Measurements from ENCODE around the gene MPIG6B.

The MPIG6B gene

DNA sequence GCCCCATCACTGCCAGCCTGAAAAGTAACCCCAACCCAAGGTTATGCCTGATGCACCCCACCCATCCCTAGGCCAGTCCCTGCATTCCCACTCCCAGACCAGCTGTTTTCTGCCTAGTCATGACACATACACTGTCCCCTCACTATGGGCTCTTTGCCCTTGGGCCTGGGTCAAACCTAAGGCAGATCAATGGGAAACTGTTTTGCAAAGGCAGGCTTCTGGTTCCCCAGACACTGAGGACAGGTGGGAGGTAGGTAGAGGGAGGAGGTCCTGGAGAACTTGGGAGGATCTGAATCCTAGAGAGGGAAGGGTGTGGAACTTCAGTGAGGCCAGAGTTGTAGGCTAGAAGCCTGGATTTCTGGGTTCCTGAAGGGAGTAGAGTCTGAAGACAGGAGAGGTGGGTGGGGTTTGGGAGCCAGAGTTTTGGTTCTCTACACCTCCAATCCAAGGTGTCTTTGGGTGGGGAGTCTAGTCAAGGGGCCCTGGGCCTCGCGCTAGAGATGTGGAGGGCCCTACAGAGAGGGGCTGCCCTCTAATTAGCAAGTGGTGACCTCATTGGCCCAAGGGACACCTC, 11.2 kb downstream of the MPIG6B start:
- H4K20me1 ChIP-seq (ENCODE audit: control insufficient read depth, insufficient read depth, low read depth, low read length), result peaks cover 10% of the 10 kb centered on the region; the same call in 1 of the 2 replicates
- peaks cover 40% of the 10 kb centered on the region for H3K79me2 ChIP-seq (ENCODE audit: control insufficient read depth, low read length)
- no peak for TF ChIP-seq EZH2phosphoT487 (IDR thresholded peaks at IDR 0.05; ENCODE audit: borderline replicate concordance, low read length)
- TF ChIP-seq, protein P1, sequence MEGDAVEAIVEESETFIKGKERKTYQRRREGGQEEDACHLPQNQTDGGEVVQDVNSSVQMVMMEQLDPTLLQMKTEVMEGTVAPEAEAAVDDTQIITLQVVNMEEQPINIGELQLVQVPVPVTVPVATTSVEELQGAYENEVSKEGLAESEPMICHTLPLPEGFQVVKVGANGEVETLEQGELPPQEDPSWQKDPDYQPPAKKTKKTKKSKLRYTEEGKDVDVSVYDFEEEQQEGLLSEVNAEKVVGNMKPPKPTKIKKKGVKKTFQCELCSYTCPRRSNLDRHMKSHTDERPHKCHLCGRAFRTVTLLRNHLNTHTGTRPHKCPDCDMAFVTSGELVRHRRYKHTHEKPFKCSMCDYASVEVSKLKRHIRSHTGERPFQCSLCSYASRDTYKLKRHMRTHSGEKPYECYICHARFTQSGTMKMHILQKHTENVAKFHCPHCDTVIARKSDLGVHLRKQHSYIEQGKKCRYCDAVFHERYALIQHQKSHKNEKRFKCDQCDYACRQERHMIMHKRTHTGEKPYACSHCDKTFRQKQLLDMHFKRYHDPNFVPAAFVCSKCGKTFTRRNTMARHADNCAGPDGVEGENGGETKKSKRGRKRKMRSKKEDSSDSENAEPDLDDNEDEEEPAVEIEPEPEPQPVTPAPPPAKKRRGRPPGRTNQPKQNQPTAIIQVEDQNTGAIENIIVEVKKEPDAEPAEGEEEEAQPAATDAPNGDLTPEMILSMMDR (IDR thresholded peaks at IDR 0.05; ENCODE audit: low read depth, low read length, poor library complexity, severe bottlenecking), result no peak
- peak overlapping the region; percentile 84 for H3K4me3 ChIP-seq (ENCODE audit: low read length)
- peaks cover 57% of the 10 kb centered on the region for H3K36me3 ChIP-seq (ENCODE audit: control insufficient read depth, low read length)
- peak overlapping the region; percentile 96 for H3K27ac ChIP-seq (ENCODE audit: low read depth, low read length)
- H3K9me3 ChIP-seq (ENCODE audit: control insufficient read depth, insufficient read depth, low read length), result no peaks in the 10 kb centered on the region
- H3K9me2 ChIP-seq (replicated peaks; ENCODE audit: control insufficient read depth, low read length), result no peaks in the 10 kb centered on the region
- peak overlapping the region; percentile 93 for H3K4me2 ChIP-seq (ENCODE audit: low read length)
- no peaks in the 10 kb centered on the region for H3K27me3 ChIP-seq (ENCODE audit: control insufficient read depth, low read length)
- H3F3A ChIP-seq (ENCODE audit: control insufficient read depth, insufficient read depth), result peaks cover 52% of the 10 kb centered on the region
- peaks cover 57% of the 10 kb centered on the region for H3K4me1 ChIP-seq (ENCODE audit: control insufficient read depth, low read length)

- Histone ChIP-seq H3F3A (ENCODE audit: control insufficient read depth, insufficient read depth) (peaks cover 53% of the 10 kb centered on the region), H4K20me1 (ENCODE audit: control insufficient read depth, insufficient read depth, low read depth, low read length) (peaks cover 8% of the 10 kb centered on the region; the same call in 1 of the 2 replicates), H3K9me3 (ENCODE audit: control insufficient read depth, insufficient read depth, low read length) (no peaks in the 10 kb centered on the region), H3K27me3 (ENCODE audit: control insufficient read depth, low read length) (no peaks in the 10 kb centered on the region), H3K36me3 (ENCODE audit: control insufficient read depth, low read length) (peaks cover 57% of the 10 kb centered on the region), H3K4me1 (ENCODE audit: control insufficient read depth, low read length) (peaks cover 54% of the 10 kb centered on the region), H3K4me3 (ENCODE audit: low read length) (peak overlapping the region; percentile 84), H3K79me2 (ENCODE audit: control insufficient read depth, low read length) (peaks cover 41% of the 10 kb centered on the region), H3K4me2 (ENCODE audit: low read length) (peak overlapping the region; percentile 93), H3K9me2 (replicated peaks; ENCODE audit: control insufficient read depth, low read length) (no peaks in the 10 kb centered on the region), H3K27ac (ENCODE audit: low read depth, low read length) (peak overlapping the region; percentile 96)
- TF ChIP-seq EZH2phosphoT487 (IDR thresholded peaks at IDR 0.05; ENCODE audit: borderline replicate concordance, low read length), result no peak
- TF ChIP-seq, protein P1 (IDR thresholded peaks at IDR 0.05; ENCODE audit: low read depth, low read length, poor library complexity, severe bottlenecking), result no peak
Observed at GRCh38 chr6:31734821-31735406, 11.7 kb downstream of the MPIG6B start.

DNA sequence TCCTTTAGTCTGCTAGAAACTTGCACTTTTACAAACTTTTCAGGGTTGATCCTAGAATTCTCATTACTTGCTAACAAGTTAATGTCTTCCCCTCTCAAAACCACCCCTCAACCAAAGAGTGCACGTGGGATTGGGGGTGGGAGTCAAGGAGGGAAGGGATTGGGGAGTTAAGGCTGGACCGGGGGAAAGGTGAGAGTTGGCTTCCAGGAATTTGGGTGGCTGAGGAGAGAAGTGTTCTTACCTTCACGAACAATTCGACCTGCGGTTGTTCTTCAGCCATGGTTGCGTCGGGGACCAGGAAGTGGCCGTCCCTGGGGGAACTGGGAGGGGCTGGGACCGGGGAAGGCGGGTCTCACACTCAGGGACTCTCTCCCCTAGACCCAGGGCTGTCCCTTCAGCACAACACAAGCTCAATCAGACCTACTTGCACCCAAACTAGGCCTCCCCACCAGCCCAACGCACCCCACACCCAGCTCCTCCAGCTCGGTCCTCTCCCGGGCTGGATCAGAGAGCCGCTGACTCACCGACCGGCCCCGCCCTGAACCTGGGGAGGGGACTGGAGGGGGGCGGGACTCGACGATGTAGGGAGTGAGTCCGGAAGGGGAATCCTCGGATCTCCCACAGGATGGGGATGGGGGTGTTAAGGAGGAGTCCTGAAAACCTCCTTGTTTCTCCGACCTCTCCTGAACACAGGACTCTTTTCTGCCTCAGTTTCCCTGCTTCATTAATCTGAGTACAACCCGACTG, 13.0 kb downstream of the MPIG6B start, which contains the start of gene CLIC1:
Gene CLIC1, minus strand, starts transcription at position 510 of the 747 bp plus-strand sequence. Its CDS starts 230 bp downstream, at position 280.
- Histone ChIP-seq H3K4me2 (ENCODE audit: low read length) (peak within 1 kb of the TSS; percentile 93), H3K27ac (ENCODE audit: low read depth, low read length) (peak within 1 kb of the TSS; percentile 96), H3K4me3 (ENCODE audit: low read length) (peak within 1 kb of the TSS; percentile 84), H3K27me3 (ENCODE audit: control insufficient read depth, low read length) (no peaks in the 10 kb centered on the region), H3K79me2 (ENCODE audit: control insufficient read depth, low read length) (peaks cover 54% of the 10 kb centered on the region), H3K4me1 (ENCODE audit: control insufficient read depth, low read length) (peaks cover 55% of the 10 kb centered on the region), H4K20me1 (ENCODE audit: control insufficient read depth, insufficient read depth, low read depth, low read length) (peaks cover 8% of the 10 kb centered on the region; the same call in 1 of the 2 replicates), H3K36me3 (ENCODE audit: control insufficient read depth, low read length) (peaks cover 57% of the 10 kb centered on the region), H3K9me2 (replicated peaks; ENCODE audit: control insufficient read depth, low read length) (no peaks in the 10 kb centered on the region), H3F3A (ENCODE audit: control insufficient read depth, insufficient read depth) (peaks cover 44% of the 10 kb centered on the region), H3K9me3 (ENCODE audit: control insufficient read depth, insufficient read depth, low read length) (no peaks in the 10 kb centered on the region)
- no peak for TF ChIP-seq EZH2phosphoT487 (IDR thresholded peaks at IDR 0.05; ENCODE audit: borderline replicate concordance, low read length)
- TF ChIP-seq, protein P1 (IDR thresholded peaks at IDR 0.05; ENCODE audit: low read depth, low read length, poor library complexity, severe bottlenecking), result no peak
